H1 (cell line): ENCODE results near the gene CAP2. TPM values are rescaled to one million over a fixed set of nuclear protein-coding genes. Genes with fewer than 3 reads are reported as not detected.

Source experiments
- KDM4A ChIP-seq: IDR thresholded peaks from one replicate; pipeline ENCODE4 v1.7.1; 2012; ENCODE audit warnings: low read depth, mild to moderate bottlenecking, moderate library complexity, low read length, inconsistent platforms; ENCODE audit not compliant: severe bottlenecking
- PHF8 ChIP-seq: fragments of 200-600 bp; sonication (generic); conservative IDR thresholded peaks from 2 replicates; pipeline ENCODE4 v1.7.1; 2012; ENCODE audit warnings: low read depth, mild to moderate bottlenecking, inconsistent platforms, low read length, moderate library complexity
- polyA plus RNA-seq, 7 experiments: library from polyadenylated mRNA; depleted of rRNA in 3 of 7; stranded (reverse) in 5 of 7; unstranded in 2 of 7; fragments of >200 nt in 5 of 7; fragments of 200-250 nt in 2 of 7; gene quantifications; 1 replicate in 5 of 7; 2 replicates in 1 of 7; 4 replicates in 1 of 7; pipeline versions ENCODE4 v1.2.1 to v1.2.3, GENCODE V29; 2011 to 2013; ENCODE audit warnings: missing spikeins in 2 of 7, mixed read lengths in 2 of 7
- total RNA-seq: library from RNA; stranded (reverse); fragmentation: NEBNext Ultra II Directional; extraction: Animal tissue kit (Norgen Biotek cat#: 25700); gene quantifications from 2 replicates; pipeline ENCODE4 v1.2.1, GENCODE V29; 2021

CAP2 gene
- total and polyA plus RNA-seq, 2 of the 8 experiments (the other 6 are each of a cell fraction or from before 2014, with no cell fraction given) = 7.2 to 10.0 TPM

GRCh38 chr6:17418281-17419188 is 25.1 kb downstream of the CAP2 start (continued):
- TF ChIP-seq PHF8 (no peak), KDM4A (no peak)
